ENCODE data around the gene SH3GL3.

SH3GL3 gene

GRCh38 chr15:83571820-83572707 lies 124.9 kb downstream of the SH3GL3 start:
- DNase-seq = peak; percentile 46

- DNase-seq = no peak
These were observed 127.2 kb downstream of the SH3GL3 start for GRCh38 chr15:83574345-83574744.

GRCh38 chr15:83578691-83579090 lies 131.6 kb downstream of the SH3GL3 start:
- no peak for DNase-seq

GRCh38 chr15:83581381-83581780 lies 134.2 kb downstream of the SH3GL3 start:
- no peak for DNase-seq

GRCh38 chr15:83582381-83582780 lies 135.2 kb downstream of the SH3GL3 start:
- no peak for DNase-seq

- DNase-seq = no peak
These were observed 138.6 kb downstream of the SH3GL3 start for GRCh38 chr15:83585601-83586335.

GRCh38 chr15:83587091-83587490 lies 139.9 kb downstream of the SH3GL3 start:
- no peak for DNase-seq

- no peak for DNase-seq
These were observed 141.3 kb downstream of the SH3GL3 start for GRCh38 chr15:83588441-83588840.

GRCh38 chr15:83592370-83593040 lies 145.4 kb downstream of the SH3GL3 start:
- no peak for DNase-seq

GRCh38 chr15:83595191-83595590 lies 148.1 kb downstream of the SH3GL3 start:
- no peak for DNase-seq

GRCh38 chr15:83598031-83598430 lies 150.9 kb downstream of the SH3GL3 start:
- no peak for DNase-seq

GRCh38 chr15:83602021-83602420 lies 154.9 kb downstream of the SH3GL3 start:
- DNase-seq = no peak

- no peak for DNase-seq
These were observed 157.4 kb downstream of the SH3GL3 start for GRCh38 chr15:83604549-83604948.

GRCh38 chr15:83605111-83605945 lies 158.2 kb downstream of the SH3GL3 start:
- DNase-seq = no peak

- no peak for DNase-seq
These were observed 163.0 kb downstream of the SH3GL3 start for GRCh38 chr15:83610132-83610531.

GRCh38 chr15:83610901-83611685 lies 164.0 kb downstream of the SH3GL3 start:
- DNase-seq = no peak

- DNase-seq = no peak
These were observed 165.1 kb downstream of the SH3GL3 start for GRCh38 chr15:83612226-83612625.

- DNase-seq = no peak
These were observed 165.9 kb downstream of the SH3GL3 start for GRCh38 chr15:83612898-83613635.

- DNase-seq = no peak
These were observed 166.6 kb downstream of the SH3GL3 start for GRCh38 chr15:83613714-83614113.

- no peak for DNase-seq
These were observed 169.7 kb downstream of the SH3GL3 start for GRCh38 chr15:83616840-83617239.

Data from hematopoietic multipotent progenitor cell treated with erythropoietin and hydrocortisone succinate and interleukin-3 and kit ligand, for 8 days (in vitro differentiated cells).